ENCODE results near the gene SPACA7. TPM values are rescaled to one million over a fixed set of nuclear protein-coding genes. Genes with fewer than 3 reads are reported as not detected.

Gene SPACA7
- total RNA-seq, 1 donor from 2014 or later: not detected

Other genes starting within 250 kb of the SPACA7 start
- 16.1 and 16.4 TPM in 2 replicates for gene TUBGCP3, start 211.8 kb downstream of the SPACA7 start, total RNA-seq